ENCODE results near the gene RIOX2. TPM values are rescaled to one million over a fixed set of nuclear protein-coding genes. Genes with fewer than 3 reads are reported as not detected.

The RIOX2 gene
- total RNA-seq, 1 donor, result 32.7 TPM

DNA sequence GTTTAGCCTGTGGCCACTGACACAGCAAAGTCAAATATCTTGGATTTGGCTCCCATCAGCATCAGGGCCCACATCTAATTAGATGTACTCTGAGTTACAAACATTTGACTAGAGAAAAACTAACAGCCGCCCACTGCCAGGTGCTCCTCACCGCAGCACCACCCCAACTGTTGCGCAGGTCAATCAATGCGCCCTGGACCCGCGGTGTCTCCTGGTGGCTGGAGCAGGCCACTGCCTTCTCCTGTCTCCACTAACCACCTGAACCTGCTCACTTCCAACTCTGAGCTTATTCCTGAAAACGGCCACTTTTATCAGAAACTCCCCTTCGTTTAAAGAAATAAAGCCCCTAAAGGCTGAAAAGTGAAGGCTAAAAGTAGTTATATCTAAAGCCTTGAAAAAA is 4.3 kb downstream of the RIOX2 start:
- H3K4me3 ChIP-seq (ENCODE audit: low read depth, low read length), result no peak overlapping the region
- TF ChIP-seq, protein P1, sequence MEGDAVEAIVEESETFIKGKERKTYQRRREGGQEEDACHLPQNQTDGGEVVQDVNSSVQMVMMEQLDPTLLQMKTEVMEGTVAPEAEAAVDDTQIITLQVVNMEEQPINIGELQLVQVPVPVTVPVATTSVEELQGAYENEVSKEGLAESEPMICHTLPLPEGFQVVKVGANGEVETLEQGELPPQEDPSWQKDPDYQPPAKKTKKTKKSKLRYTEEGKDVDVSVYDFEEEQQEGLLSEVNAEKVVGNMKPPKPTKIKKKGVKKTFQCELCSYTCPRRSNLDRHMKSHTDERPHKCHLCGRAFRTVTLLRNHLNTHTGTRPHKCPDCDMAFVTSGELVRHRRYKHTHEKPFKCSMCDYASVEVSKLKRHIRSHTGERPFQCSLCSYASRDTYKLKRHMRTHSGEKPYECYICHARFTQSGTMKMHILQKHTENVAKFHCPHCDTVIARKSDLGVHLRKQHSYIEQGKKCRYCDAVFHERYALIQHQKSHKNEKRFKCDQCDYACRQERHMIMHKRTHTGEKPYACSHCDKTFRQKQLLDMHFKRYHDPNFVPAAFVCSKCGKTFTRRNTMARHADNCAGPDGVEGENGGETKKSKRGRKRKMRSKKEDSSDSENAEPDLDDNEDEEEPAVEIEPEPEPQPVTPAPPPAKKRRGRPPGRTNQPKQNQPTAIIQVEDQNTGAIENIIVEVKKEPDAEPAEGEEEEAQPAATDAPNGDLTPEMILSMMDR (IDR thresholded peaks at IDR 0.05; ENCODE audit: insufficient read depth, low read length), result no peak
- DNase-seq (ENCODE audit: low read depth), result no peak

GRCh38 chr3:97960993-97961766 is 11.1 kb downstream of the RIOX2 start:
- DNase-seq (ENCODE audit: low read depth), result peak; percentile 43
- TF ChIP-seq, protein P1 (IDR thresholded peaks at IDR 0.05; ENCODE audit: insufficient read depth, low read length), result no peak
- H3K4me3 ChIP-seq (ENCODE audit: low read depth, low read length), result no peak overlapping the region

GRCh38 chr3:97960551-97960950 is 11.7 kb downstream of the RIOX2 start:
- H3K4me3 ChIP-seq (ENCODE audit: low read depth, low read length), result no peak overlapping the region
- DNase-seq (ENCODE audit: low read depth), result no peak
- TF ChIP-seq, protein P1 (IDR thresholded peaks at IDR 0.05; ENCODE audit: insufficient read depth, low read length), result no peak

GRCh38 chr3:97959872-97960271 is 12.4 kb downstream of the RIOX2 start:
- no peak for DNase-seq (ENCODE audit: low read depth)
- TF ChIP-seq, protein P1 (IDR thresholded peaks at IDR 0.05; ENCODE audit: insufficient read depth, low read length), result no peak
- H3K4me3 ChIP-seq (ENCODE audit: low read depth, low read length), result no peak overlapping the region

DNA sequence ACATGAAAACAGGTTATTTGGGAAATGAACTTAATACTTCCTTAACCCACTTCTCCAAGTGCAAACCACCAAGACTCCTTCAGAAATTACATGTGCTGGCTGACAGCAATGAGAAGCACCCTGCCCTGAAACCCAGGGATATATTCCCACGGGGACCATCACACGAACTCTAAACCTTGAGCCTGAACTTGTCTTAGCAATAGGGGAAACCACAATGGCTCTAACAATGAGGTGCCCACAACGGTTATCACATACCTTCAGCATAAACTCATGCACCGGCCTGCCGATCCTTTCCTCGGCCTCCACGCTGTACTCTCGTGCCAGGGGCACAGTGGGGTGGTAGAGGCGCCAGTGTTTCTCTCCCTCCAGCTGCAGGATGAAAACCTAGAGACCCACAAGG is 13.4 kb downstream of the RIOX2 start:
- TF ChIP-seq, protein P1 (IDR thresholded peaks at IDR 0.05; ENCODE audit: insufficient read depth, low read length), result no peak
- no peak for DNase-seq (ENCODE audit: low read depth)
- no peak overlapping the region for H3K4me3 ChIP-seq (ENCODE audit: low read depth, low read length)

GRCh38 chr3:97958396-97958795 is 13.8 kb downstream of the RIOX2 start:
- TF ChIP-seq, protein P1 (IDR thresholded peaks at IDR 0.05; ENCODE audit: insufficient read depth, low read length), result no peak
- H3K4me3 ChIP-seq (ENCODE audit: low read depth, low read length), result no peak overlapping the region
- peak; percentile 38 for DNase-seq (ENCODE audit: low read depth)

Measured in fibroblast of the aortic adventitia (primary cell).